AG04450 (cell line): ENCODE measurements around the gene TCEANC2. TPM values are rescaled to one million over a fixed set of nuclear protein-coding genes. Genes with fewer than 3 reads are reported as not detected.
"Not testable (repeated sequence)": the region's sequence is repeated elsewhere in the genome, so short reads cannot be mapped to it uniquely, and the experiment has no call there.

Source experiments
- CTCF ChIA-PET: fragments of 300-600, 350-600 bp; formaldehyde crosslinking; extraction: SDS; loops from one replicate; lab custom pipeline; 2022; ENCODE audit warnings: antibody characterized with exemption, inconsistent platforms; lab: Charles Lee
- POLR2A ChIA-PET: fragments of 350-600 bp; formaldehyde crosslinking; extraction: SDS; loops from one replicate; lab custom pipeline; 2021; ENCODE audit warnings: antibody characterized with exemption, inconsistent platforms; lab: Yijun Ruan, JAX
- DNase-seq: peaks from one replicate; pipeline ENCODE4 v3.0.0-alpha.2; 2011; ENCODE audit warnings: low read depth, low spot score
- H3K27ac ChIP-seq: one replicate; pipeline ENCODE4 v1.5.1; 2012; ENCODE audit warnings: low read depth, low read length, control low read depth
- H3K27me3 ChIP-seq: one replicate; pipeline ENCODE4 v1.6.0; 2012; ENCODE audit warnings: low read length; ENCODE audit not compliant: control insufficient read depth, insufficient read depth
- H3K4me3 ChIP-seq: 2 replicates; pipeline ENCODE4 v1.5.1; 2011; ENCODE audit warnings: mild to moderate bottlenecking, low read depth, low read length, control low read depth
- H3K9me3 ChIP-seq: 2 replicates; pipeline ENCODE4 v1.5.1; 2012; ENCODE audit warnings: low read length; ENCODE audit not compliant: control insufficient read depth, insufficient read depth
- polyA plus RNA-seq: library from polyadenylated mRNA; depleted of rRNA; stranded (reverse); fragments of >200 nt; gene quantifications from 2 replicates; pipeline ENCODE4 v1.2.3, GENCODE V29; 2011
- TF ChIP-seq, protein P1 (sequence below): IDR thresholded peaks from 2 replicates; pipeline ENCODE4 v1.5.1; 2011; ENCODE audit warnings: low read depth, low read length, control low read depth, inconsistent platforms

The TCEANC2 gene
- polyA plus RNA-seq, 1 experiment, result 4.3 TPM

DNA sequence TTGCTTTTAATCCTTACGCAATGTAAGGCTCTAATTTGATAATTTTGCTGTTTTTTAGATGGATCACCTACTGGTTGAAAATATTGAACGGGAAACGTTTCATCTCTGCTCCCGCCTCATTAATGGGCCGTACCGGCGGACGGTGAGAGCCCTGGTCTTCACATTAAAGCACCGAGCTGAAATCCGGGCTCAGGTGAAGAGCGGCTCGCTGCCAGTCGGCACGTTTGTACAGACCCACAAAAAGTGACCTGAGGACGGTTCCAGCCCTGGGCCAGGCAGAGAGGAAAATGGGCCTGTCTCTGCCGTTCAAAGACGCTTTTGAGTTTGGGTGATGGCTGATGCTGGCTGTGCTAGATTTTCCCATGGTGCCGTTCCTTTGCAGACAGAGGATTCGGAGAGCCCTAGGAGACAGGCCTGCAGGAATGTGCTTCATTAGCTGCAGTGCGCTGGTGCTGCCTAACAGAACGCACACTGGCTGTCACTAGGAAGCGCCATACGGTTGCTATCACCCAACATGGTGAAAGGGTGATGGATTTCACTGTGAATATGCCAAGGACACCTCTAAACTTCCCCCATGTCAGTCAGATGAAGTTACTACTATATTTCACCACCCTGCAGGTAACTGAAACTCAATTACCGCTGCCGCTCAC, 42.9 kb downstream of the TCEANC2 start:
- no peak overlapping the region for H3K4me3 ChIP-seq
- H3K27ac ChIP-seq, result peak overlapping the region; percentile 13
- ChIA-PET CTCF (no interaction called here), POLR2A (no interaction called here)
- H3K9me3 ChIP-seq, result no peaks in the 10 kb centered on the region
- DNase-seq, result no peak
- no peaks in the 10 kb centered on the region for H3K27me3 ChIP-seq
- TF ChIP-seq, protein P1, sequence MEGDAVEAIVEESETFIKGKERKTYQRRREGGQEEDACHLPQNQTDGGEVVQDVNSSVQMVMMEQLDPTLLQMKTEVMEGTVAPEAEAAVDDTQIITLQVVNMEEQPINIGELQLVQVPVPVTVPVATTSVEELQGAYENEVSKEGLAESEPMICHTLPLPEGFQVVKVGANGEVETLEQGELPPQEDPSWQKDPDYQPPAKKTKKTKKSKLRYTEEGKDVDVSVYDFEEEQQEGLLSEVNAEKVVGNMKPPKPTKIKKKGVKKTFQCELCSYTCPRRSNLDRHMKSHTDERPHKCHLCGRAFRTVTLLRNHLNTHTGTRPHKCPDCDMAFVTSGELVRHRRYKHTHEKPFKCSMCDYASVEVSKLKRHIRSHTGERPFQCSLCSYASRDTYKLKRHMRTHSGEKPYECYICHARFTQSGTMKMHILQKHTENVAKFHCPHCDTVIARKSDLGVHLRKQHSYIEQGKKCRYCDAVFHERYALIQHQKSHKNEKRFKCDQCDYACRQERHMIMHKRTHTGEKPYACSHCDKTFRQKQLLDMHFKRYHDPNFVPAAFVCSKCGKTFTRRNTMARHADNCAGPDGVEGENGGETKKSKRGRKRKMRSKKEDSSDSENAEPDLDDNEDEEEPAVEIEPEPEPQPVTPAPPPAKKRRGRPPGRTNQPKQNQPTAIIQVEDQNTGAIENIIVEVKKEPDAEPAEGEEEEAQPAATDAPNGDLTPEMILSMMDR, result no peak

DNA sequence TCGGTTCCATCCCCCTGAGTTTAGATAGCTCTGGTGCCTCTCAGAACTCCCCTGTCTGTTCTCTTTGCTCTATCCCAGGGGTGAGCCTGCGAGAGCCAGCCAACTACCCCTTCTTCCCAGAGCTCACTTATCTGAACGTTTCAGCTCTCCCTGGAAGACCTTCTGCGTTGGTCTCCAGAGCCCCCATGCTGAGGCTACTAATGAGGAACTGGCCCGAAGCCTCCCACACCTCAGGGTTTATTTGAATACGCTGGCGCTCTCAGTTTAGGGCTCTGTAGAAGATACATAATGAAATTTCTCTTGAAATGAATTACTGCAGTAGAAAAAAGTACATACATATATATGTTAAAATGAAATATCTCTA, 43.5 kb downstream of the TCEANC2 start:
- no peak for DNase-seq
- ChIA-PET POLR2A (no interaction called here), CTCF (no interaction called here)
- TF ChIP-seq, protein P1, result no peak
- peak overlapping the region; percentile 13 for H3K27ac ChIP-seq
- H3K9me3 ChIP-seq, result no peaks in the 10 kb centered on the region
- H3K4me3 ChIP-seq, result no peak overlapping the region
- H3K27me3 ChIP-seq, result no peaks in the 10 kb centered on the region

- CTCF ChIA-PET, result interaction anchor here (1.2 to 1.9 kb wide), 3 partner anchors 16 to 18 kb away, joined by 3 to 5 read pairs (median 4); no protein-coding TSS in a partner anchor
- TF ChIP-seq, protein P1, result no peak
- Histone ChIP-seq H3K27ac (no peak overlapping the region), H3K27me3 (no peaks in the 10 kb centered on the region), H3K9me3 (no peaks in the 10 kb centered on the region), H3K4me3 (no peak overlapping the region)
- POLR2A ChIA-PET, result no interaction called here
- no peak for DNase-seq
Observed at GRCh38 chr1:54099061-54099610, 45.7 kb downstream of the TCEANC2 start.

- DNase-seq, result no peak
- no peak overlapping the region for H3K27ac ChIP-seq
- no peak overlapping the region for H3K4me3 ChIP-seq
- ChIA-PET CTCF (no interaction called here), POLR2A (no interaction called here)
- TF ChIP-seq, protein P1, result no peak
- H3K27me3 ChIP-seq, result no peaks in the 10 kb centered on the region
- H3K9me3 ChIP-seq, result no peaks in the 10 kb centered on the region
Observed at GRCh38 chr1:54100500-54100899, 47.1 kb downstream of the TCEANC2 start.

GRCh38 chr1:54103414-54103813, 50.0 kb downstream of the TCEANC2 start:
- Histone ChIP-seq H3K4me3 (no peak overlapping the region), H3K27ac (no peak overlapping the region), H3K9me3 (no peaks in the 10 kb centered on the region), H3K27me3 (no peaks in the 10 kb centered on the region)
- TF ChIP-seq, protein P1, result no peak
- ChIA-PET CTCF (no interaction called here), POLR2A (no interaction called here)
- DNase-seq, result no peak

GRCh38 chr1:54104613-54105012, 51.2 kb downstream of the TCEANC2 start:
- POLR2A ChIA-PET, H3K27ac ChIP-seq, H3K4me3 ChIP-seq, DNase-seq, H3K27me3 ChIP-seq, H3K9me3 ChIP-seq: not testable (repeated sequence)
- CTCF ChIA-PET, result interaction anchor here (1.2 kb wide), 1 partner anchor 10 kb away, joined by 3 read pairs; no protein-coding TSS in a partner anchor
